ENCODE measurements around the gene MITF.

Gene MITF

DNA sequence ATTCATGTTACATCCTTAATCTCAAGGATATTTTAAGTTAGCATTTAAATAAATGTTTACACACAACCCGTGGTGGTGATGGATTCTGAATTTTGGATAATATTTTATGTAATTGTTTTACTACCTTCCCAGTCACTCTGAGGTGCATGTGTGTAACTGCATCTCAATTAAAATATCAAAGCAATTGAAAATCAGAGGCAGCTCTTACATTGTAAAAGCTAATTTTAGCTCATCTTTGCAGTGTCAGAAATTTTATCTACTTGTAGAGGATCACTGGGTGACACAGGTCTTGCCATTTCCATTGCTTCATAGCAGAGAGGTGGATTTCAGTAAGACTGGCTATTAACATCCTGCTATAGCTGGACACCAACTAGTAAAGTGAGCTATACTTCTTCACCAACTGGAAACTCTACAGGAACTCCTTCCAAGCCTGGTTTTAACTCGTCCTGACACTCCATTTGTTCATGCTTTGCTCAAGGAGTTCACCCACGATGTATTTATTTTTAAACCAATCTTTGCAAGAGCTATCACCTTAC lies 19.6 kb upstream of the MITF start:
- Histone ChIP-seq H3K36me3 (replicated peaks; ENCODE audit: low read depth, low read length) (no peaks in the 10 kb centered on the region), H3K27ac (ENCODE audit: low read length) (no peak overlapping the region), H3K4me2 (ENCODE audit: low read length) (no peak overlapping the region), H4K20me1 (ENCODE audit: insufficient read depth, low read length) (no peaks in the 10 kb centered on the region), H2AFZ (ENCODE audit: low read depth, low read length) (no peak overlapping the region), H3K79me2 (ENCODE audit: low read length) (no peaks in the 10 kb centered on the region), H3K9ac (ENCODE audit: low read length) (no peak overlapping the region), H3K4me1 (ENCODE audit: low read length) (peaks cover 3% of the 10 kb centered on the region; the same call in 1 of the 2 replicates), H3K4me3 (ENCODE audit: low read length) (no peak overlapping the region), H3K27me3 (ENCODE audit: low read depth, low read length) (no peaks in the 10 kb centered on the region; the same call in 1 of the 2 replicates), H3K9me3 (ENCODE audit: insufficient read depth, low read length) (no peaks in the 10 kb centered on the region)
- TF ChIP-seq, protein P1, sequence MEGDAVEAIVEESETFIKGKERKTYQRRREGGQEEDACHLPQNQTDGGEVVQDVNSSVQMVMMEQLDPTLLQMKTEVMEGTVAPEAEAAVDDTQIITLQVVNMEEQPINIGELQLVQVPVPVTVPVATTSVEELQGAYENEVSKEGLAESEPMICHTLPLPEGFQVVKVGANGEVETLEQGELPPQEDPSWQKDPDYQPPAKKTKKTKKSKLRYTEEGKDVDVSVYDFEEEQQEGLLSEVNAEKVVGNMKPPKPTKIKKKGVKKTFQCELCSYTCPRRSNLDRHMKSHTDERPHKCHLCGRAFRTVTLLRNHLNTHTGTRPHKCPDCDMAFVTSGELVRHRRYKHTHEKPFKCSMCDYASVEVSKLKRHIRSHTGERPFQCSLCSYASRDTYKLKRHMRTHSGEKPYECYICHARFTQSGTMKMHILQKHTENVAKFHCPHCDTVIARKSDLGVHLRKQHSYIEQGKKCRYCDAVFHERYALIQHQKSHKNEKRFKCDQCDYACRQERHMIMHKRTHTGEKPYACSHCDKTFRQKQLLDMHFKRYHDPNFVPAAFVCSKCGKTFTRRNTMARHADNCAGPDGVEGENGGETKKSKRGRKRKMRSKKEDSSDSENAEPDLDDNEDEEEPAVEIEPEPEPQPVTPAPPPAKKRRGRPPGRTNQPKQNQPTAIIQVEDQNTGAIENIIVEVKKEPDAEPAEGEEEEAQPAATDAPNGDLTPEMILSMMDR (IDR thresholded peaks at IDR 0.05; ENCODE audit: low read depth, low read length): no peak
- no peak for TF ChIP-seq EZH2phosphoT487 (IDR thresholded peaks at IDR 0.05; ENCODE audit: low read depth)

DNA sequence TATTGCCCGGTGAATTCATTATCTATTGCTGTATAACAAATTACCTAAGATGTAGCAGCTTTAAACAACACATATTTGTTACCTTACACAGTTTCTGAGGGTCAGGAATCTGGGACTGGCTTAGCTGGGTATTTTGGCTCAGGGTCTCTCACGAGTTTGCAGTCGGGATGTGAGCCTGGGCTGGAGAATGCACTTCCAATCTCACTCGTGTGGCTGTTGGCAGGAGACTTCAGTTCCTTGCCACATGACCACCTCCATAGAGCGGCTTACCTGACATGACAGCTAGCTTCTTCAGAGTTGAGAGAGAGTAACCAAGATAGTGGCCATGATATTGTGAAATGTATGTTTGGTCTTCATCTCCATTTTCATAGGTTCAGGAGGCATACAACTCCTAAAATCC lies 18.4 kb upstream of the MITF start:
- Histone ChIP-seq H3K4me1 (ENCODE audit: low read length) (no peaks in the 10 kb centered on the region), H3K27ac (ENCODE audit: low read length) (no peak overlapping the region), H3K36me3 (replicated peaks; ENCODE audit: low read depth, low read length) (no peaks in the 10 kb centered on the region), H3K27me3 (ENCODE audit: low read depth, low read length) (no peaks in the 10 kb centered on the region; the same call in 1 of the 2 replicates), H3K4me2 (ENCODE audit: low read length) (no peak overlapping the region), H3K9ac (ENCODE audit: low read length) (no peak overlapping the region), H3K79me2 (ENCODE audit: low read length) (no peaks in the 10 kb centered on the region), H3K9me3 (ENCODE audit: insufficient read depth, low read length) (no peaks in the 10 kb centered on the region), H2AFZ (ENCODE audit: low read depth, low read length) (no peak overlapping the region), H3K4me3 (ENCODE audit: low read length) (no peak overlapping the region), H4K20me1 (ENCODE audit: insufficient read depth, low read length) (no peaks in the 10 kb centered on the region)
- TF ChIP-seq, protein P1 (IDR thresholded peaks at IDR 0.05; ENCODE audit: low read depth, low read length): no peak
- TF ChIP-seq EZH2phosphoT487 (IDR thresholded peaks at IDR 0.05; ENCODE audit: low read depth): no peak

DNA sequence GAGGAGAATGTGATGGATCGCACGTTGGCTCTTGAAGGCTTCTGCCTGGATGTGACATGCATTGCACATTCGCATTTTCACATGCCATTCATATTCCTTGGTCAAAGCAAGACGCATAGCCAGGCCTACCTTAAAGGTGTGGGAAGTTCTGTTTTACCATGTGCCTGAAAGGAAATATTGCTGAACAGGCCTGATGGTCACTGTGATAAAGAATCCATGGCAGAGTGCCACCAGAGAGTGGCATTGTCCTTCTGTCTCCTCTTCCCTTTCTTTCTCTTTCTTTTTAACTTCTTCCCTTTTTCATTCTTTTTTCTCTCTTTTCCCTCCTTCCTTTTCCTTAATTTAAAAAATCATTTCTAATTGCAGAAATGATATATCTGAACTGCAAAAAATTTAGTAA lies 15.9 kb upstream of the MITF start:
- Histone ChIP-seq H3K4me2 (ENCODE audit: low read length) (no peak overlapping the region), H3K79me2 (ENCODE audit: low read length) (no peaks in the 10 kb centered on the region), H3K36me3 (replicated peaks; ENCODE audit: low read depth, low read length) (no peaks in the 10 kb centered on the region), H2AFZ (ENCODE audit: low read depth, low read length) (no peak overlapping the region), H3K9ac (ENCODE audit: low read length) (no peak overlapping the region), H4K20me1 (ENCODE audit: insufficient read depth, low read length) (no peaks in the 10 kb centered on the region), H3K4me3 (ENCODE audit: low read length) (no peak overlapping the region), H3K9me3 (ENCODE audit: insufficient read depth, low read length) (no peaks in the 10 kb centered on the region), H3K27ac (ENCODE audit: low read length) (no peak overlapping the region), H3K27me3 (ENCODE audit: low read depth, low read length) (no peaks in the 10 kb centered on the region; the same call in 1 of the 2 replicates), H3K4me1 (ENCODE audit: low read length) (no peaks in the 10 kb centered on the region)
- TF ChIP-seq EZH2phosphoT487 (IDR thresholded peaks at IDR 0.05; ENCODE audit: low read depth): no peak
- TF ChIP-seq, protein P1 (IDR thresholded peaks at IDR 0.05; ENCODE audit: low read depth, low read length): no peak

DNA sequence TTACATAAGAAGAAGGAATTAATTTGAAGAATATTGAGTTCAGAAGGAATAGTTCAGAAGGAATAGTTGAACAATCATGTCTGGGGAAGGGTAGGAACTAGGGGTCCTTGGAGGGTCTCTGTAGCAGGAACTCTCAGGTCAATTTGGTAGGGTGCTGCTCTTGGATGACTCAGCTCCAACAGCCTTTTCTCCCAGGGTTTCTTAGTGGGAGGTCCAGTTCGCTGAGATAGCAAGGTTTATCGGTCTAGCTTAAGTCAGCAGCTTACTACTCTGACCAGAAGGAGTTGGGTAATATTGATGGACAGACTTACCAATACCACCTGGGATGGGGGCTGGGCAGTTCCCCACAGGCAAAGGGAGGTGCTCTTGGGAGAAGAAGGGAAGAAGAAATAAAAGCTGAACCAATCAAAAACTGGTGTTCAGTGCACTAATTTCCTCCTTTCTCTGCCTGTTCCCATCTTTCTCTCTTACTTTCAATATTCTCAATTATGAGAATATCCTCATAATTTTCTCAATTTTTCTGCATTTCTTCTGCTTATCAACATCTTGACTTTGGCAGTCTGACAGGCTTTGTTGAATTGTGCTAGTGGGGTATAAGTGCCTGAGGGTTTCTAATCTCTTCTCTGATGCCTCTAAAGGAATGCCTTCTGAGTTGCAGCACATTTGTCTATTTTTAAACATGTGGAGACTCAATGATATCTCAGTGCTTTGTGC lies 14.4 kb upstream of the MITF start:
- no peak overlapping the region for H2AFZ ChIP-seq (ENCODE audit: low read depth, low read length)
- no peaks in the 10 kb centered on the region; the same call in 1 of the 2 replicates for H3K27me3 ChIP-seq (ENCODE audit: low read depth, low read length)
- TF ChIP-seq, protein P1 (IDR thresholded peaks at IDR 0.05; ENCODE audit: low read depth, low read length): no peak
- TF ChIP-seq EZH2phosphoT487 (IDR thresholded peaks at IDR 0.05; ENCODE audit: low read depth): no peak
- H3K9ac ChIP-seq (ENCODE audit: low read length): no peak overlapping the region
- no peaks in the 10 kb centered on the region for H3K36me3 ChIP-seq (replicated peaks; ENCODE audit: low read depth, low read length)
- H3K4me2 ChIP-seq (ENCODE audit: low read length): no peak overlapping the region
- no peak overlapping the region for H3K27ac ChIP-seq (ENCODE audit: low read length)
- no peak overlapping the region for H3K4me3 ChIP-seq (ENCODE audit: low read length)
- H3K9me3 ChIP-seq (ENCODE audit: insufficient read depth, low read length): no peaks in the 10 kb centered on the region
- no peaks in the 10 kb centered on the region for H4K20me1 ChIP-seq (ENCODE audit: insufficient read depth, low read length)
- H3K4me1 ChIP-seq (ENCODE audit: low read length): no peaks in the 10 kb centered on the region
- H3K79me2 ChIP-seq (ENCODE audit: low read length): no peaks in the 10 kb centered on the region
